ENCODE results near the gene CPZ.

DNA sequence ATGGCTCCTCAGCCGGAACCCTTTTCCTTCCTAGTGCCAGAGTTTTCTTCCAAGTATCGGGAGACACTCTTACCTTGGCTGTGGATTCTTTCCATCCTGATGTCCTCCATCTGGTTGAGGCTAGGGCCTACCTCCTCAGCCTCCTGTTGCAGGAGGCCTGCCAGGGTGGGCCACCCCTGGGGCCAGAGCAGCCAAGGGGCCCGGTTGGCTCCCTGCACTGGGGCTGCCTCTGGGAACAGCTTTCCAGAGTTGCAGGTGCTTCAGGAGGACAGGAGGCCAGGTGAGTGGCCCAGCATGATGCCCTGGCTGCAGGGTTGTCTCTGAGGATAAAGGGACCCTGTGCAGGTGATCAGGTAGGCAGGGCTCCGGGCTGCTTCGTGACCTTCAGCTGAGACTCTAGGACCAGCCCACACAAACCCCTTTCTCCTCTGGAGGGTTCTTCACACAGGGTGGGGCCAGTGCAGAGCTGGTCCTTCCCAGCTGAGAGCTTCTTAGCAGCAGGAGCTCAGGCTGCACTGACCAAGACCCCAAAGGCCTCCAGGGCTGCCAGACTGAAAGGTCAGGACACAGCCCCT lies 17.7 kb upstream of the CPZ start:
- no peak for TF ChIP-seq EZH2 (IDR thresholded peaks at IDR 0.05; ENCODE audit: low read depth)
- TF ChIP-seq, protein P1, sequence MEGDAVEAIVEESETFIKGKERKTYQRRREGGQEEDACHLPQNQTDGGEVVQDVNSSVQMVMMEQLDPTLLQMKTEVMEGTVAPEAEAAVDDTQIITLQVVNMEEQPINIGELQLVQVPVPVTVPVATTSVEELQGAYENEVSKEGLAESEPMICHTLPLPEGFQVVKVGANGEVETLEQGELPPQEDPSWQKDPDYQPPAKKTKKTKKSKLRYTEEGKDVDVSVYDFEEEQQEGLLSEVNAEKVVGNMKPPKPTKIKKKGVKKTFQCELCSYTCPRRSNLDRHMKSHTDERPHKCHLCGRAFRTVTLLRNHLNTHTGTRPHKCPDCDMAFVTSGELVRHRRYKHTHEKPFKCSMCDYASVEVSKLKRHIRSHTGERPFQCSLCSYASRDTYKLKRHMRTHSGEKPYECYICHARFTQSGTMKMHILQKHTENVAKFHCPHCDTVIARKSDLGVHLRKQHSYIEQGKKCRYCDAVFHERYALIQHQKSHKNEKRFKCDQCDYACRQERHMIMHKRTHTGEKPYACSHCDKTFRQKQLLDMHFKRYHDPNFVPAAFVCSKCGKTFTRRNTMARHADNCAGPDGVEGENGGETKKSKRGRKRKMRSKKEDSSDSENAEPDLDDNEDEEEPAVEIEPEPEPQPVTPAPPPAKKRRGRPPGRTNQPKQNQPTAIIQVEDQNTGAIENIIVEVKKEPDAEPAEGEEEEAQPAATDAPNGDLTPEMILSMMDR (conservative IDR thresholded peaks at IDR 0.05), result no peak
